CD14-positive monocyte (primary cell): Measurements from ENCODE around the gene MRTFA. TPM values are rescaled to one million over a fixed set of nuclear protein-coding genes. Genes with fewer than 3 reads are reported as not detected.
"Not testable (repeated sequence)": the region's sequence is repeated elsewhere in the genome, so short reads cannot be mapped to it uniquely, and the experiment has no call there.

Source experiments
- DNase-seq, 3 donors: peaks; one replicate each; pipeline ENCODE4 v3.0.0-alpha.2; 2011 to 2022
- H2AFZ ChIP-seq: 2 replicates; pipeline ENCODE4 v1.6.0; 2012; ENCODE audit warnings: mild to moderate bottlenecking, low read depth, low read length, inconsistent platforms; ENCODE audit not compliant: insufficient read depth, poor library complexity, severe bottlenecking
- H3K27ac ChIP-seq, 2 donors: 1 replicate in 1 of 2; 2 replicates in 1 of 2; pipeline ENCODE4 v1.5.1; 2012 to 2013; ENCODE audit warnings: low read length in 2 of 2, control low read depth in 1 of 2, inconsistent platforms in 1 of 2, low read depth in 1 of 2, mild to moderate bottlenecking in 1 of 2
- H3K27me3 ChIP-seq, 2 donors: one replicate each; pipeline versions ENCODE4 v1.6.0 to v1.6.1; 2011 to 2013; ENCODE audit warnings: low read length in 2 of 2; ENCODE audit not compliant: control insufficient read depth in 2 of 2, insufficient read depth in 2 of 2
- H3K36me3 ChIP-seq, 2 donors: replicated peaks in 1 of 2; 1 replicate in 1 of 2; 2 replicates in 1 of 2; pipeline versions ENCODE4 v1.5.1 to v1.6.1; 2012 to 2013; ENCODE audit warnings: low read length in 2 of 2, control low read depth in 1 of 2, inconsistent platforms in 1 of 2, mild to moderate bottlenecking in 1 of 2; ENCODE audit not compliant: insufficient read depth in 2 of 2, control insufficient read depth in 1 of 2
- H3K4me1 ChIP-seq, 2 donors: 1 replicate in 1 of 2; 2 replicates in 1 of 2; pipeline versions ENCODE4 v1.5.1 to v1.6.1; 2012 to 2013; ENCODE audit warnings: low read length in 2 of 2, control low read depth in 1 of 2, inconsistent platforms in 1 of 2, mild to moderate bottlenecking in 1 of 2, moderate library complexity in 1 of 2; ENCODE audit not compliant: insufficient read depth in 2 of 2, control insufficient read depth in 1 of 2
- H3K4me2 ChIP-seq: replicated peaks from 2 replicates; pipeline ENCODE3; 2012; ENCODE audit warnings: low read length, moderate library complexity, mild to moderate bottlenecking; ENCODE audit not compliant: poor library complexity, severe bottlenecking; ENCODE audit errors: extremely low read depth
- H3K4me3 ChIP-seq, 3 experiments: fragments of 200-600 bp in 1 of 3; sonication (generic) in 1 of 3; replicated peaks in 1 of 3; 1 replicate in 2 of 3; 2 replicates in 1 of 3; pipeline ENCODE4 v1.5.1; 2011 to 2013; ENCODE audit warnings: low read length in 3 of 3, mild to moderate bottlenecking in 3 of 3, control low read depth in 2 of 3, low read depth in 2 of 3, inconsistent platforms in 1 of 3, moderate library complexity in 1 of 3
- H3K79me2 ChIP-seq: 2 replicates; pipeline ENCODE4 v1.6.0; 2012; ENCODE audit warnings: mild to moderate bottlenecking, control low read depth, inconsistent platforms, low read length, moderate library complexity; ENCODE audit not compliant: insufficient read depth
- H3K9ac ChIP-seq: 2 replicates; pipeline ENCODE4 v1.6.0; 2017; ENCODE audit warnings: low read length, mild to moderate bottlenecking; ENCODE audit not compliant: insufficient read depth, poor library complexity, severe bottlenecking
- H3K9me3 ChIP-seq, 2 donors: replicated peaks in 1 of 2; 1 replicate in 1 of 2; 2 replicates in 1 of 2; pipeline versions ENCODE4 v1.5.1 to v1.6.1; 2012 to 2013; ENCODE audit warnings: low read length in 2 of 2, control low read depth in 1 of 2; ENCODE audit not compliant: control insufficient read depth in 1 of 2, insufficient read depth in 1 of 2
- H4K20me1 ChIP-seq: 2 replicates; pipeline ENCODE4 v1.6.0; 2012; ENCODE audit warnings: mild to moderate bottlenecking, low read length, control low read depth, moderate library complexity; ENCODE audit not compliant: insufficient read depth
- H3K27ac Mint-ChIP-seq, 7 donors: one replicate each; pipeline ENCODE4 v1.8.0; 2020; ENCODE audit warnings: mild to moderate bottlenecking in 7 of 7, mixed read lengths in 7 of 7, moderate library complexity in 6 of 7, inconsistent platforms in 2 of 7
- H3K27me3 Mint-ChIP-seq, 3 donors: one replicate each; pipeline ENCODE4 v1.8.0; 2021 to 2022; ENCODE audit warnings: low read depth in 3 of 3, mild to moderate bottlenecking in 3 of 3, mixed read lengths in 3 of 3, moderate library complexity in 3 of 3, inconsistent platforms in 1 of 3
- H3K36me3 Mint-ChIP-seq, 2 donors: one replicate each; pipeline ENCODE4 v1.8.0; 2020; ENCODE audit warnings: mixed read lengths in 2 of 2, inconsistent platforms in 1 of 2, mild to moderate bottlenecking in 1 of 2
- H3K4me1 Mint-ChIP-seq: one replicate; pipeline ENCODE4 v1.8.0; 2020; ENCODE audit warnings: mild to moderate bottlenecking, mixed read lengths
- H3K4me3 Mint-ChIP-seq, 2 donors: one replicate each; pipeline ENCODE4 v1.8.0; 2020; ENCODE audit warnings: mild to moderate bottlenecking in 2 of 2, mixed read lengths in 2 of 2, moderate library complexity in 1 of 2
- H3K9me3 Mint-ChIP-seq, 7 donors: one replicate each; pipeline ENCODE4 v1.8.0; 2020 to 2022; ENCODE audit warnings: mixed read lengths in 7 of 7, mild to moderate bottlenecking in 6 of 7, moderate library complexity in 6 of 7, inconsistent platforms in 2 of 7
- WGBS: methylation state at CpG from one replicate; pipeline ENCODE4 v1.1.5; 2013; ENCODE audit warnings: missing lambda C conversion rate; ENCODE audit not compliant: insufficient coverage; 5-methylcytosine and 5-hydroxymethylcytosine counted together
- intact Hi-C, 2 donors: fragments of 100-400 bp; cut with micrococcal nuclease; formaldehyde crosslinking; loops; one replicate each; pipeline versions ENCODE4 v1.15.0 to v1.15.1; 2023
- polyA plus RNA-seq, 3 donors: library from polyadenylated mRNA; depleted of rRNA in 1 of 3; unstranded in 2 of 3; stranded (reverse) in 1 of 3; fragments of 300-500 nt in 2 of 3; fragments of >200 nt in 1 of 3; fragmentation: Illumina TruSeq in 2 of 3; gene quantifications; 1 replicate in 2 of 3; 2 replicates in 1 of 3; pipeline ENCODE4 v1.2.3, GENCODE V29; 2012 to 2021
- TF ChIP-seq, protein P1 (sequence below): fragments of 200-600 bp; IDR thresholded peaks from one replicate; pipeline ENCODE4 v1.8.0; 2022; ENCODE audit warnings: antibody characterized with exemption, mild to moderate bottlenecking

MRTFA gene
- polyA plus RNA-seq, 3 donors: 14.1 to 33.8 (median 18.9) TPM

- no peak overlapping the region for H3K9ac ChIP-seq
- peaks cover 15 to 28% of the 10 kb centered on the region in 2 donors for H3K36me3 Mint-ChIP-seq
- H3K4me3 ChIP-seq: no peak overlapping the region
- no peaks in the 10 kb centered on the region for H3K27me3 Mint-ChIP-seq
- H3K4me3 Mint-ChIP-seq: no peak overlapping the region
- H3K27ac Mint-ChIP-seq: peak overlapping the region in 1 of 7 donors; percentile 63
- no peak overlapping the region for H3K27ac ChIP-seq
- peaks cover 39% of the 10 kb centered on the region for H3K4me1 Mint-ChIP-seq
- no peaks in the 10 kb centered on the region for H3K9me3 Mint-ChIP-seq
- H3K9me3 ChIP-seq: no peaks in the 10 kb centered on the region
- 80% methylated on average over 1 of the region's 3 CpGs for WGBS
- H2AFZ ChIP-seq: no peak overlapping the region
- peaks cover 38% of the 10 kb centered on the region in 2 donors for H3K4me1 ChIP-seq
- peaks cover 44% of the 10 kb centered on the region for H4K20me1 ChIP-seq
- no peak for DNase-seq
- no peaks in the 10 kb centered on the region for H3K36me3 ChIP-seq
- intact Hi-C loops: no loop called here
- TF ChIP-seq, protein P1, sequence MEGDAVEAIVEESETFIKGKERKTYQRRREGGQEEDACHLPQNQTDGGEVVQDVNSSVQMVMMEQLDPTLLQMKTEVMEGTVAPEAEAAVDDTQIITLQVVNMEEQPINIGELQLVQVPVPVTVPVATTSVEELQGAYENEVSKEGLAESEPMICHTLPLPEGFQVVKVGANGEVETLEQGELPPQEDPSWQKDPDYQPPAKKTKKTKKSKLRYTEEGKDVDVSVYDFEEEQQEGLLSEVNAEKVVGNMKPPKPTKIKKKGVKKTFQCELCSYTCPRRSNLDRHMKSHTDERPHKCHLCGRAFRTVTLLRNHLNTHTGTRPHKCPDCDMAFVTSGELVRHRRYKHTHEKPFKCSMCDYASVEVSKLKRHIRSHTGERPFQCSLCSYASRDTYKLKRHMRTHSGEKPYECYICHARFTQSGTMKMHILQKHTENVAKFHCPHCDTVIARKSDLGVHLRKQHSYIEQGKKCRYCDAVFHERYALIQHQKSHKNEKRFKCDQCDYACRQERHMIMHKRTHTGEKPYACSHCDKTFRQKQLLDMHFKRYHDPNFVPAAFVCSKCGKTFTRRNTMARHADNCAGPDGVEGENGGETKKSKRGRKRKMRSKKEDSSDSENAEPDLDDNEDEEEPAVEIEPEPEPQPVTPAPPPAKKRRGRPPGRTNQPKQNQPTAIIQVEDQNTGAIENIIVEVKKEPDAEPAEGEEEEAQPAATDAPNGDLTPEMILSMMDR: no peak
- no peaks in the 10 kb centered on the region for H3K27me3 ChIP-seq
- peaks cover 37% of the 10 kb centered on the region for H3K79me2 ChIP-seq
- peak overlapping the region; percentile 50 for H3K4me2 ChIP-seq
Observed at GRCh38 chr22:40531951-40532900, 104.3 kb downstream of the MRTFA start.

DNA sequence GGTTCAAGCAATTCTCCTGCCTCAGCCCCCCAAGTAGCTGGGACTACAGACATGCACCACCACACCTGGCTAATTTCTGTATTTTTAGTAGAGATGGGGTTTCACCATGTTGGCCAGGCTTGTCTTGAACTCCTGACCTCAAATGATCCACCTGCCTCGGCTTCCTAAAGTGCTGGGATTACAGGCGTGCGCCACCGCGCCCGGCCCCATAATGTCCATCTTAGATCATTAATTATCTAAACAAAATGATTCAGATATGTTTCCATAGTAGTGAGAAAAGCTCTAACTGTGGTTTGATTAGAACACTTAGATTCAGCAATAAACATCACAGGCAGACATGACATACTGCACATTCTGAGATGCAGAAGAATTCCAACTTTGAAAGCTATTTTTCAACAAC is 106.1 kb downstream of the MRTFA start:
- H3K9ac ChIP-seq, intact Hi-C loops, H3K27ac ChIP-seq, H2AFZ ChIP-seq, H3K9me3 Mint-ChIP-seq, H3K9me3 ChIP-seq, H3K4me3 ChIP-seq, H3K27me3 ChIP-seq, DNase-seq, H3K4me3 Mint-ChIP-seq, H3K36me3 ChIP-seq, H3K4me2 ChIP-seq, H3K27me3 Mint-ChIP-seq: not testable (repeated sequence)
- Histone ChIP-seq H4K20me1 (peaks cover 57% of the 10 kb centered on the region), H3K79me2 (peaks cover 37% of the 10 kb centered on the region), H3K4me1 (peaks cover 34 to 35% of the 10 kb centered on the region in 2 donors)
- H3K27ac Mint-ChIP-seq: peak overlapping the region in 1 of 7 donors; percentile 7
- WGBS: no CpG with 5 or more reads among the region's 6 CpGs
- peaks cover 15 to 35% of the 10 kb centered on the region in 2 donors for H3K36me3 Mint-ChIP-seq
- peaks cover 36% of the 10 kb centered on the region for H3K4me1 Mint-ChIP-seq
